Measurements from ENCODE around the gene ZNF512B.

DNA sequence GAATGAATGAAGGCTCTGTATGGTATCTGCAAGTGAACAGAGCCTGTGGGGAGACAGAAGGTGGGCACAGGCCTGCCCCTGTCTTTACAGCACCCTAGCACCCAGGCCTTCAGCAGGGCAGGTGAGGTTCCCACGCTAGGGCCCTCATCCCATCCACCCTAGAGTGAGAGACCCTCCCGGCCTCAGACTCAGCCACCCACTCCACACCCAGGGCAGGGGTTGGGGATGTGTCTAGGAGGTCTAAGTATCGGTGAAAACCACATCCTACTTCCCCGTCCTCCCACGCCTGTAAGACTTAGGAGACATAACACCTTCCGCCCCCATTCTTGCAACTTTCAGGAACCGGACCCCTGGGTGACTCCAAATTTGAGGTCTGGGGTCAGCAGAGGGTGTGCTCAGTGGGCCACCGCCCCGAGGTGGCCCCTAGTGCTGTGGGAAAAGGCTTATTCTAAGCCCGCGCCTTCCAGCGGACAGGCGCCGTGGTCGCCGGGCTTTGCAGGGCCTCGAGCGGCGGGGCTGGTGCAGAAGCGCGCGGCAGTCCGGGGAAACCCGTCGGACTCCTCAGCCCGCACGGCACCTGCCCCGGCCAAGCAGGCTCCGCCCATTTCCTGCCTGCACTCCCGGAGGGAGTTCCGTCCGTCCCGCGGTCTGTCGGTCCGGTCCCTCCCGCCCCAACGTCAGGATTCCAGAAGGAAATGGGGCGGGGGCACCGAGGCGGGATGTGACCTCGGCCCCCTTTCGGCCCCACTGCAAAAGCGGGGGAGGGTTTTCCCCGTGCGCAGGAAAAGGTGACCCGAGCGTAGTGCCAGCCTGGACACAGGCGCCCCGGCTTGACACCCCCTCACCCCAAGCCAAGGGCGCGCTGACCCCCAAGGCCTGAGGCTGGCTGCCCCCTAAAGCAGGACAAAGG lies 8.8 kb upstream of the ZNF512B start:
- TF ChIP-seq, protein P1, sequence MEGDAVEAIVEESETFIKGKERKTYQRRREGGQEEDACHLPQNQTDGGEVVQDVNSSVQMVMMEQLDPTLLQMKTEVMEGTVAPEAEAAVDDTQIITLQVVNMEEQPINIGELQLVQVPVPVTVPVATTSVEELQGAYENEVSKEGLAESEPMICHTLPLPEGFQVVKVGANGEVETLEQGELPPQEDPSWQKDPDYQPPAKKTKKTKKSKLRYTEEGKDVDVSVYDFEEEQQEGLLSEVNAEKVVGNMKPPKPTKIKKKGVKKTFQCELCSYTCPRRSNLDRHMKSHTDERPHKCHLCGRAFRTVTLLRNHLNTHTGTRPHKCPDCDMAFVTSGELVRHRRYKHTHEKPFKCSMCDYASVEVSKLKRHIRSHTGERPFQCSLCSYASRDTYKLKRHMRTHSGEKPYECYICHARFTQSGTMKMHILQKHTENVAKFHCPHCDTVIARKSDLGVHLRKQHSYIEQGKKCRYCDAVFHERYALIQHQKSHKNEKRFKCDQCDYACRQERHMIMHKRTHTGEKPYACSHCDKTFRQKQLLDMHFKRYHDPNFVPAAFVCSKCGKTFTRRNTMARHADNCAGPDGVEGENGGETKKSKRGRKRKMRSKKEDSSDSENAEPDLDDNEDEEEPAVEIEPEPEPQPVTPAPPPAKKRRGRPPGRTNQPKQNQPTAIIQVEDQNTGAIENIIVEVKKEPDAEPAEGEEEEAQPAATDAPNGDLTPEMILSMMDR (IDR thresholded peaks at IDR 0.05; ENCODE audit: low read depth, low read length): no peak
- no peak for TF ChIP-seq EZH2phosphoT487 (IDR thresholded peaks at IDR 0.05; ENCODE audit: low read depth)

All from OCI-LY3 (cell line).